ENCODE results near the gene FMN2. TPM values are rescaled to one million over a fixed set of nuclear protein-coding genes. Genes with fewer than 3 reads are reported as not detected.

Gene FMN2
- total and polyA plus RNA-seq, 2 experiments from 2014 or later = 0.97 TPM; not detected in 1

- H3K9me3 ChIP-seq (ENCODE audit: low read depth) = no peaks in the 10 kb centered on the region
- no peaks in the 10 kb centered on the region for H4K20me1 ChIP-seq (ENCODE audit: insufficient read depth, poor library complexity, severe bottlenecking)
- 73% methylated on average over 1 of the region's 1 CpG for WGBS (ENCODE audit: low lambda C conversion rate, missing lambda C conversion rate)
- H3K9me2 ChIP-seq (replicated peaks; ENCODE audit: insufficient read depth) = no peaks in the 10 kb centered on the region
- no peak for TF ChIP-seq EZH2 (IDR thresholded peaks at IDR 0.05; ENCODE audit: borderline replicate concordance)
- no peak for TF ChIP-seq CTCF (IDR thresholded peaks at IDR 0.05; ENCODE audit: poor library complexity)
- TF ChIP-seq EZH2phosphoT487 (IDR thresholded peaks at IDR 0.05; ENCODE audit: low read depth, severe bottlenecking, unreplicated experiment) = no peak
- H3K27ac ChIP-seq = no peak overlapping the region
- no peaks in the 10 kb centered on the region for H3K79me2 ChIP-seq
- DNase-seq (ENCODE audit: low spot score) = no peak
- no peaks in the 10 kb centered on the region for H3K36me3 ChIP-seq (replicated peaks; ENCODE audit: insufficient read depth, low read depth)
- H3K27me3 ChIP-seq = peaks cover 51% of the 10 kb centered on the region
- no peak overlapping the region for H2AFZ ChIP-seq
- no peak overlapping the region for H3K4me2 ChIP-seq
- no peak overlapping the region for H3K4me3 ChIP-seq
- peaks cover 6% of the 10 kb centered on the region for H3K4me1 ChIP-seq (ENCODE audit: insufficient read depth)
These were observed 5.0 kb upstream of the FMN2 start for GRCh38 chr1:240086726-240087125.

DNA sequence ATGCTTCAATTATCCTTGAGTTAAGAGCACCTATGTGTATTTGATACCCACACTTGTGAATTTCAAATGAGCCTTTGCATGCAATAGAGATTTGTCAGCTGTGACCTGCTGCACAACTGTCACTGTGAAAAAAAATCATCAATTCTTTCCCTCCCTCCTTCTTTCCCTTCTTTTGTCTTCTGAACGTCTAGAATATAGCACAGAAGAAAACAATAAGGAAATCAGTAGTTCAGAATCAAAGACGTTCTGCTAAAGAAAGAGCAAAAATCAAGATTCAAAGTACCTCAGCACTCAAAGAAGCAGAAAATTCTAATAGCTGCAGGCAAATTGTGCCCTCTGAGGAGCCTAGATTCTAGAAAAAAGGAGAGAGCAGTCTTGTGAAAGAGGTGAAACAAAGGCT is 1.7 kb upstream of the FMN2 start:
- Histone ChIP-seq H3K4me2 (no peak overlapping the region), H3K9me3 (ENCODE audit: low read depth) (no peaks in the 10 kb centered on the region), H2AFZ (no peak overlapping the region), H4K20me1 (ENCODE audit: insufficient read depth, poor library complexity, severe bottlenecking) (no peaks in the 10 kb centered on the region), H3K4me1 (ENCODE audit: insufficient read depth) (peaks cover 21% of the 10 kb centered on the region), H3K36me3 (replicated peaks; ENCODE audit: insufficient read depth, low read depth) (no peaks in the 10 kb centered on the region), H3K9me2 (replicated peaks; ENCODE audit: insufficient read depth) (no peaks in the 10 kb centered on the region), H3K4me3 (no peak overlapping the region), H3K27me3 (peaks cover 83% of the 10 kb centered on the region), H3K79me2 (no peaks in the 10 kb centered on the region), H3K27ac (no peak overlapping the region)
- WGBS (ENCODE audit: low lambda C conversion rate, missing lambda C conversion rate) = 41% methylated on average over 2 of the region's 2 CpGs
- TF ChIP-seq EZH2phosphoT487 (IDR thresholded peaks at IDR 0.05; ENCODE audit: low read depth, severe bottlenecking, unreplicated experiment) (no peak), EZH2 (IDR thresholded peaks at IDR 0.05; ENCODE audit: borderline replicate concordance) (peak; percentile 48)
- no peak for DNase-seq (ENCODE audit: low spot score)

- no peak for DNase-seq (ENCODE audit: low spot score)
- peak overlapping the region; percentile 40 for H2AFZ ChIP-seq
- no peaks in the 10 kb centered on the region for H4K20me1 ChIP-seq (ENCODE audit: insufficient read depth, poor library complexity, severe bottlenecking)
- no peaks in the 10 kb centered on the region for H3K9me3 ChIP-seq (ENCODE audit: low read depth)
- H3K36me3 ChIP-seq (replicated peaks; ENCODE audit: insufficient read depth, low read depth) = no peaks in the 10 kb centered on the region
- no peak for TF ChIP-seq EZH2 (IDR thresholded peaks at IDR 0.05; ENCODE audit: borderline replicate concordance)
- no peak for TF ChIP-seq CTCF (IDR thresholded peaks at IDR 0.05; ENCODE audit: poor library complexity)
- no peak for TF ChIP-seq EZH2phosphoT487 (IDR thresholded peaks at IDR 0.05; ENCODE audit: low read depth, severe bottlenecking, unreplicated experiment)
- no peaks in the 10 kb centered on the region for H3K79me2 ChIP-seq
- no peak overlapping the region for H3K27ac ChIP-seq
- no peaks in the 10 kb centered on the region for H3K9me2 ChIP-seq (replicated peaks; ENCODE audit: insufficient read depth)
- H3K27me3 ChIP-seq = peaks cover 91% of the 10 kb centered on the region
- H3K4me1 ChIP-seq (ENCODE audit: insufficient read depth) = peaks cover 21% of the 10 kb centered on the region
- peak overlapping the region; percentile 89 for H3K4me2 ChIP-seq
- 35% methylated on average over 5 of the region's 5 CpGs for WGBS (ENCODE audit: low lambda C conversion rate, missing lambda C conversion rate)
- peak overlapping the region; percentile 28 for H3K4me3 ChIP-seq
These were observed 604 bp upstream of the FMN2 start for GRCh38 chr1:240090957-240091600.

GRCh38 chr1:240092301-240093119 is 827 bp downstream of the FMN2 start:
- no peak for TF ChIP-seq EZH2 (IDR thresholded peaks at IDR 0.05; ENCODE audit: borderline replicate concordance)
- TF ChIP-seq EZH2phosphoT487 (IDR thresholded peaks at IDR 0.05; ENCODE audit: low read depth, severe bottlenecking, unreplicated experiment) = peak; percentile 57
- TF ChIP-seq CTCF (IDR thresholded peaks at IDR 0.05; ENCODE audit: poor library complexity) = peak; percentile 27
- WGBS (ENCODE audit: low lambda C conversion rate, missing lambda C conversion rate) = 2% methylated on average over 51 of the region's 70 CpGs
- Histone ChIP-seq H3K36me3 (replicated peaks; ENCODE audit: insufficient read depth, low read depth) (no peaks in the 10 kb centered on the region), H3K4me2 (peak overlapping the region; percentile 89), H3K9me2 (replicated peaks; ENCODE audit: insufficient read depth) (no peaks in the 10 kb centered on the region), H3K4me1 (ENCODE audit: insufficient read depth) (peaks cover 21% of the 10 kb centered on the region), H3K27ac (no peak overlapping the region), H3K27me3 (peaks cover 89% of the 10 kb centered on the region), H3K9me3 (ENCODE audit: low read depth) (no peaks in the 10 kb centered on the region), H2AFZ (peak overlapping the region; percentile 32), H4K20me1 (ENCODE audit: insufficient read depth, poor library complexity, severe bottlenecking) (no peaks in the 10 kb centered on the region), H3K4me3 (peak overlapping the region; percentile 28), H3K79me2 (no peaks in the 10 kb centered on the region)
- peak; percentile 60 for DNase-seq (ENCODE audit: low spot score)
